ENCODE measurements around the gene CCNY. TPM values are rescaled to one million over a fixed set of nuclear protein-coding genes. Genes with fewer than 3 reads are reported as not detected.

The CCNY gene
- total RNA-seq, 1 donor from 2014 or later, result 73.6 TPM

- no peak for DNase-seq (ENCODE audit: extremely low read depth, low read depth, low spot score)
Measured at GRCh38 chr10:35448687-35449662, 112.7 kb downstream of the CCNY start.

DNA sequence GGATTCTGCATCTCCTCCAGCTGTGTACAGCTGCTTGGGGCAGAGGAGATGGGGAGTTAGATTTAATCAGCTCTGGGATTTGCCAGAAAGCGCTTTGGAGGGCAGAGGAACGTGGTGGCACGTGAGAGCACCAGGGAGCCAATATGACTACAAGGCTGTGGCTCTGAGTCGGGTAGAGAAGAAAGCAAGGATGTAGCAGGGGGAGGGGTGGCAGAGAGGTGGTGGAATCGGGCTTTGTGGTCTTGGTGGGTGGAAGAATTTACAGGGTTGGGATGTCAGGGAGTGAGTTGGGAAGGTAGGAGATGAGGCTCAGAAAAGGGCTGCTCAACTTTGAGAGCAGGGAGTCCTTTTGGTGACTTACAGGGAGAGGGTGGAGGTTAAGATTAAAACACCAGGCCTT lies 113.6 kb downstream of the CCNY start:
- no peak for DNase-seq (ENCODE audit: extremely low read depth, low read depth, low spot score)

DNA sequence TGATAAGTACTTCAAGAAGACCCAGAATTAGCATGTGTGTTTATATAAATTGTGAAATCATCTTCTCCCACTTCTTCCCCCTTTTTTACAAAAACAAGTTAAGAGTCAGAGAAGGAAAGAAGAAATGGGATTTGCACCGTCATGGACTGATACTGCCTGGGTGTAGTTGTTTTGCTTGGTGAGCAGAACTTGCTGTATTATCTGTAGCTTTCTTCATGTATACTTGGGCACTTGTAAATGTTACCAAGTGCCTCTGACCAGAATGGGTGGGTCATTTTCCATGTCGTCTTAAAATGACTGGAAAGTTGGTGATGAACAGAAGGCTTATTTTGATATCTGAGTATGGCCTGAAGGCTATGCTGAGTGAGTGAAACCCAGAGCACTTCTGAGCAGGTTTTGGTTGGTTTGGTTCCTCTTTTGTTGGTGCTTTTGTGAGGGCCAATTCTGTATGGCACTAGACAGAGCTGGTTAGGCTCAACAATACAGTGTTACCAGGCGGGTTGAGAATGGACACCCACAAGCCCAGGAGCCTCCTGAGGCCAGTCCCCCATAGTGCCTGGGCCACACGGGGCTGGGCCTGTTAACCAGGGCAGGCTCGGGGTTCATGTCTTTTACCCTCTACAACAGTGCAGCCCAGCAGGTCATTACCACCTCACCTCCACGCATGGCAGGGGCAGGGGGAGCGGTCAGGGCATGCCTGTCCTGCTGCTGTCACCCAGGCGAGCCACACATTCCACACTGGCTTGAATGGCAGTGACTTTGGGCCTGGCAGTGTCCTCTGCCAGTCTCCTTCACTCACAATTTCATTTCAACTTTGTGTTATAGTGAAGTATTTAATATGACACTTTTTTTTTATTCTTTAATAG lies 115.1 kb downstream of the CCNY start:
- DNase-seq (ENCODE audit: extremely low read depth, low read depth, low spot score), result no peak

DNA sequence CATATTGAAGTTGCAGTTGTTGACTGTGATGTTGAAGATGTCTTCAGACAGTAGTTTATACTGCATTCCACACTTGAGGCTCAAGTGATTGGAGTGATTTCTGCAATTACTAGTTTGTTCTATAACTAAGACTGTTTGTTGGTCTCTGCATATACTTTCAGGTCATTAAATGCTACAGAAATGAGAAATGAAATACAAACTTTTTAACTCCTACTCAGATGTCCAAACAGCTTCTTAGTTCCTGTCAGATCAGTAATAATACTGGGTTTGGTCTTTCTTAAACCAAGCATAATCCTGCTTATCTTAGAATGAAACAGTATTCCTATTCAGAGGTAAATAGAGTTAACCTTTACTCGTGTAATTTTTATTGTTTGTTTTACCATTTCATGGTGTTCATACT lies 115.9 kb downstream of the CCNY start:
- DNase-seq (ENCODE audit: extremely low read depth, low read depth, low spot score), result no peak

- no peak for DNase-seq (ENCODE audit: extremely low read depth, low read depth, low spot score)
Measured at GRCh38 chr10:35452847-35453246, 116.5 kb downstream of the CCNY start.

DNA sequence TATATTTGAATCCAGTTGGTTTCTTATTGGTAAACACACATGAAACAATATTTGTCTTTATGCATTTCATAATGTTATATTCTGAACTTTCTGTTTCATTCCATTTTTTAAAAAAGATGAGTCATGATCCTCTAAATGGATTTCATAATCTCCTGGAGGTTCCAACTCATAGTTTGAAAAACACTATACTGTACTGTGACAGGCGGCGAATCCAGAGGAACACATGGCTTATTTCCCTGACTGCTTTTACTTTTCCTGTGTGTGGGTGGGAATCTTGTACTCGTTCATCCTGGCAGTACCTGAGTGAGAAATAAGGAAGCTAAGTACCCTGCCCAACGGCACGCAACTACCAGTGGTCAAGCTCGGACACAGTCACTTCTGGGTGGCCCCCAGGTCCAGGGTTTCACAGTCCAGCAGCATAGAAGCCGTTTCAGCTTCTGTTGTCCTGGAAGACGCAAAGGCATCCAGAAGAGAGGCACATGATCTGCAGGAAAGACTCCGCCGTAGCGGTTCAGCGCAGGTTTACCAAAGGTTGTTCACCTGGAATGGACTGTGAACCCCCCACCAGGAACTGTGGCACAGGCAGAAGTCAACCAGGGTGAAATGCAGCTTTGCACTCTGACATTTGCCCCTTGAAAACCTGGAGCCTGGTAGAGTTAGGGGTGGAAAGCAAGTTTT lies 117.7 kb downstream of the CCNY start:
- DNase-seq (ENCODE audit: extremely low read depth, low read depth, low spot score), result no peak

GRCh38 chr10:35456153-35456720 lies 119.9 kb downstream of the CCNY start:
- no peak for DNase-seq (ENCODE audit: extremely low read depth, low read depth, low spot score)

DNA sequence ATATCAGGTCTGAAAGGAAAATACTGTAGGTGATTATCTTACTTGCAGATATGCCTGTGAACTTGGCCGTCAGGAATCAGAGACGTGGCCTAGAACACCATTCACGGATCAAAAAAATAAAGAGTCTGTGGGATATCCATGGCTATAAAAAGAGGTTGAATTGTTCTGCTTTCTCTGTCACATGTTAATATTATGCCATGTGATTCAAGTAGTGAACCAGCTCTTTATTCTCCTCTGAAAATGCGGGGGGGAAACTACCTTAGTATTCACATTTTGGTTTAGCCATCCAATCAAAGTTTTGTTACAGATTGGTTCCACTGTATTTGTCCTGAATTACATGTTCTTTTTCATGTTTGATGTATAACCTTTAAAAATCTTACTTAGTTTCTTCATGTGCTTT lies 120.5 kb downstream of the CCNY start:
- no peak for DNase-seq (ENCODE audit: extremely low read depth, low read depth, low spot score)

GRCh38 chr10:35458500-35459448 lies 122.5 kb downstream of the CCNY start:
- DNase-seq (ENCODE audit: extremely low read depth, low read depth, low spot score), result no peak

GRCh38 chr10:35459449-35459847 lies 123.1 kb downstream of the CCNY start:
- DNase-seq (ENCODE audit: extremely low read depth, low read depth, low spot score), result no peak

DNA sequence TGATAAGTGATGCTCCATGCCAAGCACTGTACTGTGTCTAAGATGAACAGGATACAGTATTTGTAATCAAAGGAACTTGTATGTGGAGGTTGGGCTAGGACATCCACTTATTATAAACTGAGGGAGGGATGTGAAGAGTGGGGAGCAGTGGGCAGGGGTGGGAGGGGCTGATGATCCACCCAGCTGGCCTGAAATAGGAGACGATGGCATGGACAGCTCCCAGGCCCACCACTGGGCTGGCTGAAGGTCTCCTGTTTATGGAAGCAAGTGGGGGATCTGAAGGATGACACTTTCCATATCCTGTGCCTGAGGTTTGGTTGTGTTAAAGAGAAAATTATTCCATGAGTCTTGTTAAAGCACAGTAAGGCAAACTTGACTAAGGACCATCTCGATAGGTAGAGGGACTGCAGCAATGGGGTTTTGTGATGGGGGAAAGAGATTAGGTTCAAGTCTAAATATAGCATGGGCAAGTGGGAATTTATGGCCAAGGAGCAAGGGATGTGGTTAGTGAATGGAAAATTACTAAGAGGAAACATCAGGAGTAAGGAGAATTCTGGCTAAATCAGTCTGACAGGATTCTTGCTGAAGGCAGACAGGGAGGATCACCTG lies 124.6 kb downstream of the CCNY start:
- no peak for DNase-seq (ENCODE audit: extremely low read depth, low read depth, low spot score)

DNA sequence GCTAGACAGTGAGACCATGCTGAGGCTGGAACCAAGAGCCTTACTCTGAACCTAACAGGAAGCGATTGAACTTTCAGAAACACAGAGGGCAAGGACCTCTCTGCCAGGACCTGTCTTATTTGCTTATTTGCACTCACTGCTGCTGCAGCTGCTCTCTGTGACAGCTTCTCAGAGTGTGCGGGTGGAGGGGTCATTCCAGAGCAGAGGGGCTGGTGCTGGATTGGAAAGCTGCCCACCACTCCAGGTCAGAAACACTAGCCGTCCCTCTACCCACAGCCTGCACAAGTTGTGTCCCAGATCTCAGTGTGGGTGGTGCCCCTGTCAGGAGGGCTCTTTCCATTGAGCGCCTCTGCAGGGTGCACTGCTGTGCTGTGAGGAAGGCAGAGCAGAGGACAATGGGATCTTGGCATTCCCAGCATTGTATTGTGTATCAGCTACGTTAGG lies 126.2 kb downstream of the CCNY start:
- no peak for DNase-seq (ENCODE audit: extremely low read depth, low read depth, low spot score)

DNA sequence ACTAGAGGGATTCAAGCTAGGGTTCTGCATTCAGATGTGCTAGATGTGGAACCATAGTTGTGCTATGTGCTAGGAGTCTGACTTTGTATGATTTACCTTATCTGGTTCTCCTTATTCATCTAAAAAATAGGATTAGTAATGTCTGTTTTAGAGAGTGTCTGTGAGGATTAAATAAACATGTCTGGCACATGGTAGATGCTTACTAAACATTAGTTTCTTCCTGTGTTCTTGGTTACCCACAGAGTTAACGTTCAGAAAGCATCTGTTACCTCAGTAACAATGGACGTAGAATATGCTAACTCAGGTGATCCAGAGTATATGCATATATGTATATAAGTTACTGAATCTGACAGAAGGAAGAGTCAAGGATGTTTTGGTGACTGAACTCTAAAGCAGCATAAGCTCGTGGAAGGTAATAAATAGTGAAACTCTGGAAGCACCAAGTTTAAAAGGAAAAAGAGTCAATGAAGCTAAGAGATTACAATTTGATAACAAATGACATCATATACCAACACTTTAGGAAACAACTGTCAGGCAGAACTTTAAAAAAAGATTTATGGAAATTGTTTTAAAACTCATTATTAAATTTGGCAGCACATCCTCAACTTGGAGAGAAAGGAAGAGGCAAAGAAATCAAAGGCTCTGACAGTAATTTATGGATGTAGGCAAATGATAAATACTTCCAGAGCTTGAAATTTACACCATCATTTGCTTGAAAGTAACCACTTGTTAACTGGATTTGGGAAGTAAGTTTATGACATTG lies 127.0 kb downstream of the CCNY start:
- no peak for DNase-seq (ENCODE audit: extremely low read depth, low read depth, low spot score)

GRCh38 chr10:35463878-35464277 lies 127.6 kb downstream of the CCNY start:
- DNase-seq (ENCODE audit: extremely low read depth, low read depth, low spot score), result no peak

DNA sequence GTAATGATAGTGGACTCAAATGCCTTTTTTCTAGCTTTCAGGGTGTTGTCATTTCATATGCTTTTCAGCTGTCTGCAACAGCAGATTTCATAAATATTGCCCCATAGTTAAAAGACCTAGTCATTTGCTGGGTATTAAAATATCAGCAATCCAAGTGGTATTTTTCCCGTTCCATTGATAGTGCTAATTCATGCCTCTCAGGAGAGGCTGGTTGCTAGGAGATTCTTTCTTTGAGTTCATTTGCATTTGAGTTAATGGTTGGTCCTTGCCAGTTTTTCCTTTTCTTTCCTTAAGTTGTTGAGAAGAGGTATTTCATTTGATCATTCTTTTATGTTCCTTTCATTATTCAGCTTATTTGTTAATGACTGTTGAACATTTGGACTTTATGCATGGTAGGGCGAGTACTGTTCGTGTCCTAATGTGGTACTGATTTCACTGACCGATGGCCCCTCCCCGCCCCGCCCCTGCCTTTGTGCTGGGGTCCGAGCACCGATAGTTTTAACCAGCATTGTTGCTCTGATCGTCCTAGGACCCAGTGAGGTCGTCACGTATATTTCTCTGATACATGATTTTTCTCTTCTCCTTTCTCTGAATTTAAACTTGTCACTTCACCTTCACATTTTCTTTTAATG lies 128.6 kb downstream of the CCNY start:
- no peak for DNase-seq (ENCODE audit: extremely low read depth, low read depth, low spot score)

DNA sequence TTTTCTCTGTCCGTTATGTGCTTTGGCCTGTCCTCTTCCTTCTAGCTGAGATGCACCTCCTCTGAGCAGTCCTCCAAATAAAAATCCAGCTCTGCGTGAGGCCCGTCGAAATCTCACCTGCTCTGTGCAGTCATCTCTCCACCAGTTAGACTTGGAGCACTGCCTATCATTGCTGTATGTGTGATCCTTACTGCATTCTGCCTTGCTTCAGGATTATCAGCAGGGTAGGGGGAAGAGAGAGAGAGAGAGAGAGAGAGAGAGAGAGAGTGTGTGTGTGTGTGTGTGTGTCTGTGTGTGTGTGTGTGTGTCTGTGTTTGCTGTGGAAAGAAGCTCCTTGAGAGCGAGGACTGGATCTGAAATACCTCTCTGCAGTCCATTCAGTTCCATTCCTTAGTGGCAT lies 129.4 kb downstream of the CCNY start:
- DNase-seq (ENCODE audit: extremely low read depth, low read depth, low spot score), result no peak

DNA sequence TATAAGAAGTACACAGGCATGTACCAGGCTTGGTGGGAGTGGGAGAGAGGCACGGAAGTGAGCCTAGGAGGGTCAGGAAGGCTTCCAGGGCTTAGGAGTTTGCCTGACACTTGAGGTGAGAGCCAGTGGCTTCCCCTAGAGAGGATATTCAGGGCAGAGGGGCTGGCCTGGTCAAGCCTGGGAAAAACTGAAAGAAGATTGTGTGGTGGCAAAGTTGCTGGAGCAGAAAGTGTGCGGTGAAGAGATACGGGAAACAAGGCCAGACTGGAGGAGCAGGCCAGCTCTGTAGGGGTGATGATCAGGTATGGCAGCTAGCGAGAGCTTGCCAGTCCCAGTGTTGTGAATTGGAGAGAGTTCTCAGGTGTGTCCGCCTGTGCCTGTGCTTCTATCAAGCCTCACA lies 129.9 kb downstream of the CCNY start:
- no peak for DNase-seq (ENCODE audit: extremely low read depth, low read depth, low spot score)

- no peak for DNase-seq (ENCODE audit: extremely low read depth, low read depth, low spot score)
Measured at GRCh38 chr10:35466661-35467060, 130.4 kb downstream of the CCNY start.

Data from glomerular endothelial cell (primary cell).